Measurements from ENCODE around the gene MRPS15.

Gene MRPS15

DNA sequence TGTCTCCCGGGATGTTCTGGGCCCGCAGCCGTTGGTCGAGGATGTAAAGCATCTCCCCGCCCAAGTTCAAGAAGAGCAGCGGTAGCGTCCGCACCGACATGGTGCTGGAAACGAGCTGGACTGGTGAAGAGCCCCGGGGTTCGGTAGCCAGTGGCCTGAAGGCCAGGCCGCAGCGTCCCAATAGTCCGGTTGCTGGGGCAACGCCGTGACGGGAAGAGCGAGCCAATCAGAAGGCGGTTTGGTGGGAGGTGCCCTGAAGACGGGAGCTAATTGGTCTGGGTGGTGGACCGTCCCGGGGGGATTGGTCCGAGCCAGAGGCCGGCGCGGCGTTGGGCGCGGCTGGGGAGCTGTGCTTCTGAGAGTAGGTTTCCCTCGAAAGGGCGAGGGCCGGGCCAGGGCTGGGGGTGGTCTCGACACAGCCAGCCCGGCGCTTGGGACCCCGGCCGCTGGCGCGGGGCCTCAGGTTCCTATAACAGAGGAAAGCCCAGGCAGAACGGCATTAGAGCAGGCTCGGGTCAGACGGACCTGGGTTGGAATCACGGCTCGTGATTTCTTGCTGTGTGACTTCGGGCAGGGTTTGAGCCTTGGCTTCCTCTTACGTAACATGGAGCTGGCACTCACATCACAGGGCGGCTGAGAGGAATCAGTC lies 13.8 kb downstream of the MRPS15 start, which contains the start of gene OSCP1 (continued):
- TF ChIP-seq ZNF426 (tag by site-specific recombination; IDR thresholded peaks at IDR 0.05) (no peak), ZNF169 (tag by site-specific recombination; IDR thresholded peaks at IDR 0.05) (no peak), ZNF157 (tag by site-specific recombination; IDR thresholded peaks at IDR 0.05) (no peak), YY2 (tag by site-specific recombination; IDR thresholded peaks at IDR 0.05) (no peak), ZNF626 (tag by site-specific recombination; IDR thresholded peaks at IDR 0.05) (no peak), ZNF785 (tag by site-specific recombination; IDR thresholded peaks at IDR 0.05) (0 out of 2 replicates have a peak, but pooled peaks have one; percentile 30), ZNF324 (tag by site-specific recombination; IDR thresholded peaks at IDR 0.05) (no peak), ZNF654 (tag by site-specific recombination; IDR thresholded peaks at IDR 0.05; ENCODE audit: low read depth) (no peak), ZNF394 (tag by site-specific recombination; IDR thresholded peaks at IDR 0.05; ENCODE audit: borderline replicate concordance) (no peak), ZBTB21 (tag by site-specific recombination; IDR thresholded peaks at IDR 0.05) (peak; percentile 76), FEZF1 (tag by site-specific recombination; IDR thresholded peaks at IDR 0.05) (no peak), ZNF221 (tag by site-specific recombination; IDR thresholded peaks at IDR 0.05; ENCODE audit: borderline replicate concordance) (no peak), ZNF140 (tag by site-specific recombination; IDR thresholded peaks at IDR 0.05) (no peak), ZNF132 (tag by site-specific recombination; IDR thresholded peaks at IDR 0.05; ENCODE audit: borderline replicate concordance) (no peak), ZFP41 (tag by site-specific recombination; IDR thresholded peaks at IDR 0.05; ENCODE audit: borderline replicate concordance) (no peak), ZNF624 (tag by site-specific recombination; IDR thresholded peaks at IDR 0.05) (no peak), ZNF776 (tag by site-specific recombination; IDR thresholded peaks at IDR 0.05; ENCODE audit: borderline replicate concordance) (no peak), ZNF416 (tag by site-specific recombination; IDR thresholded peaks at IDR 0.05) (no peak), ZNF114 (tag by site-specific recombination; IDR thresholded peaks at IDR 0.05) (no peak), RBAK (tag by site-specific recombination; IDR thresholded peaks at IDR 0.05) (no peak), ZNF354C (tag by site-specific recombination; IDR thresholded peaks at IDR 0.05; ENCODE audit: borderline replicate concordance, low read depth) (no peak), ZNF138 (tag by site-specific recombination; IDR thresholded peaks at IDR 0.05; ENCODE audit: borderline replicate concordance) (no peak), ZNF10 (tag by site-specific recombination; IDR thresholded peaks at IDR 0.05) (no peak), ZNF501 (tag by site-specific recombination; IDR thresholded peaks at IDR 0.05) (peak; percentile 74)
- TF ChIP-seq, protein P1, sequence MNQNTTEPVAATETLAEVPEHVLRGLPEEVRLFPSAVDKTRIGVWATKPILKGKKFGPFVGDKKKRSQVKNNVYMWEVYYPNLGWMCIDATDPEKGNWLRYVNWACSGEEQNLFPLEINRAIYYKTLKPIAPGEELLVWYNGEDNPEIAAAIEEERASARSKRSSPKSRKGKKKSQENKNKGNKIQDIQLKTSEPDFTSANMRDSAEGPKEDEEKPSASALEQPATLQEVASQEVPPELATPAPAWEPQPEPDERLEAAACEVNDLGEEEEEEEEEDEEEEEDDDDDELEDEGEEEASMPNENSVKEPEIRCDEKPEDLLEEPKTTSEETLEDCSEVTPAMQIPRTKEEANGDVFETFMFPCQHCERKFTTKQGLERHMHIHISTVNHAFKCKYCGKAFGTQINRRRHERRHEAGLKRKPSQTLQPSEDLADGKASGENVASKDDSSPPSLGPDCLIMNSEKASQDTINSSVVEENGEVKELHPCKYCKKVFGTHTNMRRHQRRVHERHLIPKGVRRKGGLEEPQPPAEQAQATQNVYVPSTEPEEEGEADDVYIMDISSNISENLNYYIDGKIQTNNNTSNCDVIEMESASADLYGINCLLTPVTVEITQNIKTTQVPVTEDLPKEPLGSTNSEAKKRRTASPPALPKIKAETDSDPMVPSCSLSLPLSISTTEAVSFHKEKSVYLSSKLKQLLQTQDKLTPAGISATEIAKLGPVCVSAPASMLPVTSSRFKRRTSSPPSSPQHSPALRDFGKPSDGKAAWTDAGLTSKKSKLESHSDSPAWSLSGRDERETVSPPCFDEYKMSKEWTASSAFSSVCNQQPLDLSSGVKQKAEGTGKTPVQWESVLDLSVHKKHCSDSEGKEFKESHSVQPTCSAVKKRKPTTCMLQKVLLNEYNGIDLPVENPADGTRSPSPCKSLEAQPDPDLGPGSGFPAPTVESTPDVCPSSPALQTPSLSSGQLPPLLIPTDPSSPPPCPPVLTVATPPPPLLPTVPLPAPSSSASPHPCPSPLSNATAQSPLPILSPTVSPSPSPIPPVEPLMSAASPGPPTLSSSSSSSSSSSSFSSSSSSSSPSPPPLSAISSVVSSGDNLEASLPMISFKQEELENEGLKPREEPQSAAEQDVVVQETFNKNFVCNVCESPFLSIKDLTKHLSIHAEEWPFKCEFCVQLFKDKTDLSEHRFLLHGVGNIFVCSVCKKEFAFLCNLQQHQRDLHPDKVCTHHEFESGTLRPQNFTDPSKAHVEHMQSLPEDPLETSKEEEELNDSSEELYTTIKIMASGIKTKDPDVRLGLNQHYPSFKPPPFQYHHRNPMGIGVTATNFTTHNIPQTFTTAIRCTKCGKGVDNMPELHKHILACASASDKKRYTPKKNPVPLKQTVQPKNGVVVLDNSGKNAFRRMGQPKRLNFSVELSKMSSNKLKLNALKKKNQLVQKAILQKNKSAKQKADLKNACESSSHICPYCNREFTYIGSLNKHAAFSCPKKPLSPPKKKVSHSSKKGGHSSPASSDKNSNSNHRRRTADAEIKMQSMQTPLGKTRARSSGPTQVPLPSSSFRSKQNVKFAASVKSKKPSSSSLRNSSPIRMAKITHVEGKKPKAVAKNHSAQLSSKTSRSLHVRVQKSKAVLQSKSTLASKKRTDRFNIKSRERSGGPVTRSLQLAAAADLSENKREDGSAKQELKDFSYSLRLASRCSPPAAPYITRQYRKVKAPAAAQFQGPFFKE (tag by site-specific recombination; IDR thresholded peaks at IDR 0.05; ENCODE audit: borderline replicate concordance): no peak
- TF ChIP-seq, protein P2, sequence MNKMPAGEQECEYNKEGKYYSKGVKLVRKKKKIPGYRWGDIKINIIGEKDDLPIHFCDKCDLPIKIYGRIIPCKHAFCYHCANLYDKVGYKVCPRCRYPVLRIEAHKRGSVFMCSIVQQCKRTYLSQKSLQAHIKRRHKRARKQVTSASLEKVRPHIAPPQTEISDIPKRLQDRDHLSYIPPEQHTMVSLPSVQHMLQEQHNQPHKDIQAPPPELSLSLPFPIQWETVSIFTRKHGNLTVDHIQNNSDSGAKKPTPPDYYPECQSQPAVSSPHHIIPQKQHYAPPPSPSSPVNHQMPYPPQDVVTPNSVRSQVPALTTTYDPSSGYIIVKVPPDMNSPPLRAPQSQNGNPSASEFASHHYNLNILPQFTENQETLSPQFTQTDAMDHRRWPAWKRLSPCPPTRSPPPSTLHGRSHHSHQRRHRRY (tag by site-specific recombination; IDR thresholded peaks at IDR 0.05): no peak
- TF ChIP-seq, protein P3, sequence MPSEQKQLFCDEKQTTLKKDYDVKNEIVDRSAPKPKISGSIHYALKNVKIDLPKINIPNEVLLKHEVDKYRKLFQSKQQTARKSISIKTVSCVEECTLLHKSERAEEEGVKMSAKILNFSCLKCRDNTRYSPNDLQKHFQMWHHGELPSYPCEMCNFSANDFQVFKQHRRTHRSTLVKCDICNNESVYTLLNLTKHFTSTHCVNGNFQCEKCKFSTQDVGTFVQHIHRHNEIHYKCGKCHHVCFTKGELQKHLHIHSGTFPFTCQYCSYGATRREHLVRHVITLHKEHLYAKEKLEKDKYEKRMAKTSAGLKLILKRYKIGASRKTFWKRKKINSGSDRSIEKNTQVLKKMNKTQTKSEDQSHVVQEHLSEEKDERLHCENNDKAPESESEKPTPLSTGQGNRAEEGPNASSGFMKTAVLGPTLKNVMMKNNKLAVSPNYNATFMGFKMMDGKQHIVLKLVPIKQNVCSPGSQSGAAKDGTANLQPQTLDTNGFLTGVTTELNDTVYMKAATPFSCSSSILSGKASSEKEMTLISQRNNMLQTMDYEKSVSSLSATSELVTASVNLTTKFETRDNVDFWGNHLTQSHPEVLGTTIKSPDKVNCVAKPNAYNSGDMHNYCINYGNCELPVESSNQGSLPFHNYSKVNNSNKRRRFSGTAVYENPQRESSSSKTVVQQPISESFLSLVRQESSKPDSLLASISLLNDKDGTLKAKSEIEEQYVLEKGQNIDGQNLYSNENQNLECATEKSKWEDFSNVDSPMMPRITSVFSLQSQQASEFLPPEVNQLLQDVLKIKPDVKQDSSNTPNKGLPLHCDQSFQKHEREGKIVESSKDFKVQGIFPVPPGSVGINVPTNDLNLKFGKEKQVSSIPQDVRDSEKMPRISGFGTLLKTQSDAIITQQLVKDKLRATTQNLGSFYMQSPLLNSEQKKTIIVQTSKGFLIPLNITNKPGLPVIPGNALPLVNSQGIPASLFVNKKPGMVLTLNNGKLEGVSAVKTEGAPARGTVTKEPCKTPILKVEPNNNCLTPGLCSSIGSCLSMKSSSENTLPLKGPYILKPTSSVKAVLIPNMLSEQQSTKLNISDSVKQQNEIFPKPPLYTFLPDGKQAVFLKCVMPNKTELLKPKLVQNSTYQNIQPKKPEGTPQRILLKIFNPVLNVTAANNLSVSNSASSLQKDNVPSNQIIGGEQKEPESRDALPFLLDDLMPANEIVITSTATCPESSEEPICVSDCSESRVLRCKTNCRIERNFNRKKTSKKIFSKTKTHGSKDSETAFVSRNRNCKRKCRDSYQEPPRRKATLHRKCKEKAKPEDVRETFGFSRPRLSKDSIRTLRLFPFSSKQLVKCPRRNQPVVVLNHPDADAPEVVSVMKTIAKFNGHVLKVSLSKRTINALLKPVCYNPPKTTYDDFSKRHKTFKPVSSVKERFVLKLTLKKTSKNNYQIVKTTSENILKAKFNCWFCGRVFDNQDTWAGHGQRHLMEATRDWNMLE (tag by site-specific recombination; conservative IDR thresholded peaks at IDR 0.05; ENCODE audit: low read depth): 0 out of 2 replicates have a peak, but pooled peaks have one; percentile 9
